HG03442 (cell line): Measurements from ENCODE around the gene WFIKKN2.
"Not testable (repeated sequence)": the region's sequence is repeated elsewhere in the genome, so short reads cannot be mapped to it uniquely, and the experiment has no call there.

Experiments used
- ATAC-seq: cut with Tn5 transposase; IDR thresholded peaks from one replicate; pipeline ENCODE4 v1.9.1; 2021; ENCODE audit warnings: mild to moderate bottlenecking, moderate library complexity; ENCODE audit not compliant: unreplicated experiment

WFIKKN2 gene

GRCh38 chr17:50871364-50871763 lies 36.0 kb downstream of the WFIKKN2 start:
- no peak for ATAC-seq

GRCh38 chr17:50871898-50872297 lies 36.5 kb downstream of the WFIKKN2 start:
- ATAC-seq = no peak

- ATAC-seq = no peak
Measured at GRCh38 chr17:50872710-50873424, 37.5 kb downstream of the WFIKKN2 start.

GRCh38 chr17:50875074-50875473 lies 39.7 kb downstream of the WFIKKN2 start:
- ATAC-seq = no peak

GRCh38 chr17:50877042-50877441 lies 41.7 kb downstream of the WFIKKN2 start:
- ATAC-seq = not testable (repeated sequence)

GRCh38 chr17:50877838-50878237 lies 42.5 kb downstream of the WFIKKN2 start:
- no peak for ATAC-seq

- ATAC-seq = no peak
Measured at GRCh38 chr17:50879086-50879485, 43.7 kb downstream of the WFIKKN2 start.

- no peak for ATAC-seq
Measured at GRCh38 chr17:50881182-50881581, 45.8 kb downstream of the WFIKKN2 start.

GRCh38 chr17:50882851-50883250 lies 47.5 kb downstream of the WFIKKN2 start:
- no peak for ATAC-seq

GRCh38 chr17:50883850-50884438 lies 48.6 kb downstream of the WFIKKN2 start:
- no peak for ATAC-seq

- no peak for ATAC-seq
Measured at GRCh38 chr17:50884439-50885311, 49.3 kb downstream of the WFIKKN2 start.

GRCh38 chr17:50887705-50888245 lies 52.4 kb downstream of the WFIKKN2 start:
- no peak for ATAC-seq

- ATAC-seq = no peak
Measured at GRCh38 chr17:50889528-50890118, 54.2 kb downstream of the WFIKKN2 start.

- no peak for ATAC-seq
Measured at GRCh38 chr17:50890675-50891516, 55.5 kb downstream of the WFIKKN2 start.

- no peak for ATAC-seq
Measured at GRCh38 chr17:50891577-50891989, 56.2 kb downstream of the WFIKKN2 start.
